HL-60 (cell line): ENCODE results near the gene PRKCE.

ENCODE experiments used
- DNase-seq, 2 experiments: peaks; one replicate each; pipeline ENCODE4 v3.0.0-alpha.2; 2010 to 2020; ENCODE audit warnings: low read depth in 1 of 2, low spot score in 1 of 2
- H3K27ac ChIP-seq: fragments of 250-450 bp; sonication (Bioruptor Pico); replicated peaks from 2 replicates; pipeline ENCODE4 v1.5.1; 2020; ENCODE audit warnings: mild to moderate bottlenecking, moderate library complexity
- H3K27me3 ChIP-seq: fragments of 250-450 bp; sonication (Bioruptor Pico); 2 replicates; pipeline ENCODE4 v1.5.1; 2021; ENCODE audit warnings: mild to moderate bottlenecking, moderate library complexity; ENCODE audit not compliant: insufficient read depth, poor library complexity, severe bottlenecking
- H3K4me3 ChIP-seq: replicated peaks from 2 replicates; pipeline ENCODE4 v1.5.1; 2011; ENCODE audit warnings: mild to moderate bottlenecking, control low read depth, low read length; ENCODE audit not compliant: insufficient read depth
- GABPA ChIP-seq: IDR thresholded peaks from 2 replicates; pipeline ENCODE4 v1.6.1; 2012; ENCODE audit warnings: low read depth
- POLR2AphosphoS5 ChIP-seq: IDR thresholded peaks from 2 replicates; pipeline ENCODE4 v1.6.1; 2012; ENCODE audit warnings: low read depth
- SPI1 ChIP-seq: IDR thresholded peaks from 2 replicates; pipeline ENCODE4 v1.6.1; 2012; ENCODE audit warnings: low read depth, mild to moderate bottlenecking, borderline replicate concordance
- TF ChIP-seq, protein P1 (sequence below): IDR thresholded peaks from 2 replicates; pipeline ENCODE4 v1.6.1; 2012; ENCODE audit warnings: low read depth; ENCODE audit not compliant: insufficient replicate concordance
- TF ChIP-seq, protein P2 (sequence below): IDR thresholded peaks from one replicate; pipeline ENCODE4 v1.5.1; 2011; ENCODE audit warnings: low read length, control low read depth, inconsistent platforms; ENCODE audit not compliant: insufficient read depth

PRKCE gene

DNA sequence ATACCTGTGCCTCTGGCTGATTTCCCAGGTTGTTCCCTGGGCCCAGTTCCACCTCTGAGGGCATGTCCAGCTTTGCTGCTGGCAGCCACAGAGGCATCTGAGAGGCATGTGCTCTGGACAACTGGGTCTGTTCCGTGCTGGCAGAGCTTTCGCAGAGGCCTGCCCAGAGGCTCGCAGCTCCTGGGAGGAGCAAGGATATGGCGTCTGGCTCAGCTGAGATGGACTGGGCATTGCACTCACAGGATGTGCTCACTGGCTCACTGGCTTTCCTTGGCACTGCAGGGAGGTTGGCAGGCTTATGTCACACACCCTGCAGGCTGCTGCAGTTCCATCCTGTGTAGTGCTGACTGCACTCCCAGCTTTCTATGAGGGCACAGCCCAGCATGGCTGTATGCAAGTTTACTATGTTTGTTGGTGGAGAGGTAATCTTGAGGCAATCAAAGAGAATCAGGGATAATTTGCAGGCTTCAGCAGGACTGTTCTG, 172.3 kb downstream of the PRKCE start:
- Histone ChIP-seq H3K4me3 (no peak overlapping the region), H3K27me3 (no peaks in the 10 kb centered on the region), H3K27ac (no peak overlapping the region)
- TF ChIP-seq, protein P1, sequence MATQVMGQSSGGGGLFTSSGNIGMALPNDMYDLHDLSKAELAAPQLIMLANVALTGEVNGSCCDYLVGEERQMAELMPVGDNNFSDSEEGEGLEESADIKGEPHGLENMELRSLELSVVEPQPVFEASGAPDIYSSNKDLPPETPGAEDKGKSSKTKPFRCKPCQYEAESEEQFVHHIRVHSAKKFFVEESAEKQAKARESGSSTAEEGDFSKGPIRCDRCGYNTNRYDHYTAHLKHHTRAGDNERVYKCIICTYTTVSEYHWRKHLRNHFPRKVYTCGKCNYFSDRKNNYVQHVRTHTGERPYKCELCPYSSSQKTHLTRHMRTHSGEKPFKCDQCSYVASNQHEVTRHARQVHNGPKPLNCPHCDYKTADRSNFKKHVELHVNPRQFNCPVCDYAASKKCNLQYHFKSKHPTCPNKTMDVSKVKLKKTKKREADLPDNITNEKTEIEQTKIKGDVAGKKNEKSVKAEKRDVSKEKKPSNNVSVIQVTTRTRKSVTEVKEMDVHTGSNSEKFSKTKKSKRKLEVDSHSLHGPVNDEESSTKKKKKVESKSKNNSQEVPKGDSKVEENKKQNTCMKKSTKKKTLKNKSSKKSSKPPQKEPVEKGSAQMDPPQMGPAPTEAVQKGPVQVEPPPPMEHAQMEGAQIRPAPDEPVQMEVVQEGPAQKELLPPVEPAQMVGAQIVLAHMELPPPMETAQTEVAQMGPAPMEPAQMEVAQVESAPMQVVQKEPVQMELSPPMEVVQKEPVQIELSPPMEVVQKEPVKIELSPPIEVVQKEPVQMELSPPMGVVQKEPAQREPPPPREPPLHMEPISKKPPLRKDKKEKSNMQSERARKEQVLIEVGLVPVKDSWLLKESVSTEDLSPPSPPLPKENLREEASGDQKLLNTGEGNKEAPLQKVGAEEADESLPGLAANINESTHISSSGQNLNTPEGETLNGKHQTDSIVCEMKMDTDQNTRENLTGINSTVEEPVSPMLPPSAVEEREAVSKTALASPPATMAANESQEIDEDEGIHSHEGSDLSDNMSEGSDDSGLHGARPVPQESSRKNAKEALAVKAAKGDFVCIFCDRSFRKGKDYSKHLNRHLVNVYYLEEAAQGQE = no peak
- TF ChIP-seq SPI1 (no peak), POLR2AphosphoS5 (no peak), GABPA (no peak)
- TF ChIP-seq, protein P2, sequence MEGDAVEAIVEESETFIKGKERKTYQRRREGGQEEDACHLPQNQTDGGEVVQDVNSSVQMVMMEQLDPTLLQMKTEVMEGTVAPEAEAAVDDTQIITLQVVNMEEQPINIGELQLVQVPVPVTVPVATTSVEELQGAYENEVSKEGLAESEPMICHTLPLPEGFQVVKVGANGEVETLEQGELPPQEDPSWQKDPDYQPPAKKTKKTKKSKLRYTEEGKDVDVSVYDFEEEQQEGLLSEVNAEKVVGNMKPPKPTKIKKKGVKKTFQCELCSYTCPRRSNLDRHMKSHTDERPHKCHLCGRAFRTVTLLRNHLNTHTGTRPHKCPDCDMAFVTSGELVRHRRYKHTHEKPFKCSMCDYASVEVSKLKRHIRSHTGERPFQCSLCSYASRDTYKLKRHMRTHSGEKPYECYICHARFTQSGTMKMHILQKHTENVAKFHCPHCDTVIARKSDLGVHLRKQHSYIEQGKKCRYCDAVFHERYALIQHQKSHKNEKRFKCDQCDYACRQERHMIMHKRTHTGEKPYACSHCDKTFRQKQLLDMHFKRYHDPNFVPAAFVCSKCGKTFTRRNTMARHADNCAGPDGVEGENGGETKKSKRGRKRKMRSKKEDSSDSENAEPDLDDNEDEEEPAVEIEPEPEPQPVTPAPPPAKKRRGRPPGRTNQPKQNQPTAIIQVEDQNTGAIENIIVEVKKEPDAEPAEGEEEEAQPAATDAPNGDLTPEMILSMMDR = no peak
- no peak for DNase-seq

DNA sequence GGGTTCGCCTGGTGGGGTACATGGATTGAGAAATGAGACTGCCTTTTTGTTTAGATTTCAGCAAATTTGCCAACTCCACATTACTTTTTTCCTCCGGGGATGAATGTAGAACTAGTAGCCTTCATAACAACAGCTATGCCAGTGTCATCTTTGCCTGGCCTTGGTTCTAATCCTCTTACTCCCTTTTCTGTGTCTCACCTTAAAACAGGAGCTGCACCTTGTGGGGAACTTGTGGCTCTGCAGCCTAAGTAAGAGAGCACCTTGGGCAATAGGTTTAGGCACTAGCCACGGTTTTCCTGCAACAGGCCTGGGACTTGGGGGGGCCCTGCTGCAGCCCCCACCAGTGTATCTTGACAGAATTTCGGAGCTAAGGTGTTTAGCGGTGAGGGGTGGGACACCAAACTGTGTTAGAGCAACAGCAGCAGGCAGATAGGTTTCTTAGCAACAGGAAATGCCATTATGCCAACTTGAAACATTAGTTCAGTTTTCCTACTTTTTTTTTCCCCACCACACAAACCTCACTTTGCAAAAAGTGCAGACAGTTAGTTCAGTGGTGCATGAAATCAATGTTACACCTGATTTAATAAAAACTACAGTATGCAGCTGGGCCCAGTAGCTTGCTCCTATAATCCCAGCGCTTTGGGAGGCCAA, 173.7 kb downstream of the PRKCE start:
- Histone ChIP-seq H3K27me3 (no peaks in the 10 kb centered on the region), H3K27ac (no peak overlapping the region), H3K4me3 (no peak overlapping the region)
- no peak for DNase-seq
- TF ChIP-seq, protein P2 = no peak
- TF ChIP-seq, protein P1 = no peak
- TF ChIP-seq POLR2AphosphoS5 (no peak), SPI1 (no peak), GABPA (no peak)

DNA sequence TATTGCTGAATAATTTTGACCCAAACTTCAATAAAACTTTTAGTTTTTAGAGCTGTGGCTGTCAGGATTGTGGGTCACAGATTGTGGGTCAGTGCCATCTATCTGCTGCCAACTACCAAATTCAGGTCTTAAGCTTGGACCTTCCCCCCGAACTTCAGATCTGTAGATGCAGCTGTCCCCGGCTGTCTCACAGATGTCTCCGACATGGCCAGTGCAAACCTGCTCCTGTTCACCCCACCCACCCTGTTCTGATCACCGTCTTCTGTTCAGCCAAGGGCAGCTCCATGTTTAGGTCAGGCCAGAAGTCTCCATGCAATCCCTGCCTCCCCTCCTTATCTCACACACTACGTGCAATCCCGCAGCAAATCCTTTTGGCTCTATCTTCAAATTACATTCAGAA, 175.0 kb downstream of the PRKCE start:
- DNase-seq = no peak
- Histone ChIP-seq H3K27me3 (no peaks in the 10 kb centered on the region), H3K4me3 (no peak overlapping the region), H3K27ac (no peak overlapping the region)
- TF ChIP-seq, protein P2 = no peak
- TF ChIP-seq POLR2AphosphoS5 (no peak), SPI1 (no peak), GABPA (no peak)
- TF ChIP-seq, protein P1 = no peak
